ENCODE measurements around the gene MYO5B.

MYO5B gene

GRCh38 chr18:49817947-49818346, 377.0 kb downstream of the MYO5B start:
- TF ChIP-seq CTCF (IDR thresholded peaks at IDR 0.05; ENCODE audit: control insufficient read depth, insufficient read depth, low read depth, low read length, missing control alignments), result no peak
- DNase-seq (ENCODE audit: low read depth), result no peak
- no peak overlapping the region for H3K4me3 ChIP-seq (ENCODE audit: control insufficient read depth, low read depth, low read length)

- TF ChIP-seq CTCF (IDR thresholded peaks at IDR 0.05; ENCODE audit: control insufficient read depth, insufficient read depth, low read depth, low read length, missing control alignments), result no peak
- DNase-seq (ENCODE audit: low read depth), result no peak
- H3K4me3 ChIP-seq (ENCODE audit: control insufficient read depth, low read depth, low read length), result no peak overlapping the region
Observed at GRCh38 chr18:49815927-49816326, 379.0 kb downstream of the MYO5B start.

GRCh38 chr18:49814147-49814499, 380.8 kb downstream of the MYO5B start:
- no peak for DNase-seq (ENCODE audit: low read depth)

GRCh38 chr18:49813319-49814146, 381.4 kb downstream of the MYO5B start, which contains the start of gene ACAA2:
TSS of gene ACAA2 (minus strand) at chr18:49813533. CDS start at chr18:49813484, 49 bp downstream.
- TF ChIP-seq CTCF (IDR thresholded peaks at IDR 0.05; ENCODE audit: control insufficient read depth, insufficient read depth, low read depth, low read length, missing control alignments), result no peak
- DNase-seq (ENCODE audit: low read depth), result peak; percentile 52
- H3K4me3 ChIP-seq (ENCODE audit: control insufficient read depth, low read depth, low read length), result peak within 1 kb of the TSS; percentile 84

More at GRCh38 chr18:49814147-49814499, 380.8 kb downstream of the MYO5B start:
- H3K4me3 ChIP-seq (ENCODE audit: control insufficient read depth, low read depth, low read length), result peak overlapping the region; percentile 84
- TF ChIP-seq CTCF (IDR thresholded peaks at IDR 0.05; ENCODE audit: control insufficient read depth, insufficient read depth, low read depth, low read length, missing control alignments), result no peak

- DNase-seq (ENCODE audit: low read depth), result no peak
- TF ChIP-seq CTCF (IDR thresholded peaks at IDR 0.05; ENCODE audit: control insufficient read depth, insufficient read depth, low read depth, low read length, missing control alignments), result no peak
- peak overlapping the region; percentile 84 for H3K4me3 ChIP-seq (ENCODE audit: control insufficient read depth, low read depth, low read length)
Observed at GRCh38 chr18:49813069-49813318, 382.0 kb downstream of the MYO5B start.

GRCh38 chr18:49812286-49813068, 382.5 kb downstream of the MYO5B start:
- peak overlapping the region; percentile 84 for H3K4me3 ChIP-seq (ENCODE audit: control insufficient read depth, low read depth, low read length)
- no peak for DNase-seq (ENCODE audit: low read depth)
- no peak for TF ChIP-seq CTCF (IDR thresholded peaks at IDR 0.05; ENCODE audit: control insufficient read depth, insufficient read depth, low read depth, low read length, missing control alignments)

Data from AG09309 (cell line).